Osteoblast (primary cell): ENCODE data around the gene GK2. TPM values are rescaled to one million over a fixed set of nuclear protein-coding genes. Genes with fewer than 3 reads are reported as not detected.

Source experiments
- DNase-seq: peaks from one replicate; pipeline ENCODE4 v3.0.0; 2011; ENCODE audit warnings: low spot score, mixed read lengths; ENCODE audit not compliant: insufficient read length; ENCODE audit errors: missing footprints
- H2AFZ ChIP-seq: 2 replicates; pipeline ENCODE4 v1.6.0; 2011; ENCODE audit warnings: mild to moderate bottlenecking, low read length
- H3K27ac ChIP-seq: 2 replicates; pipeline ENCODE4 v1.5.1; 2011; ENCODE audit warnings: mild to moderate bottlenecking, low read depth, low read length, moderate library complexity
- H3K27me3 ChIP-seq: 2 replicates; pipeline ENCODE4 v1.6.0; 2012; ENCODE audit warnings: mild to moderate bottlenecking, control low read depth, inconsistent platforms, low read length, moderate library complexity; ENCODE audit not compliant: insufficient read depth
- H3K36me3 ChIP-seq: 2 replicates; pipeline ENCODE4 v1.5.1; 2011; ENCODE audit warnings: mild to moderate bottlenecking, low read length, control low read depth, moderate library complexity; ENCODE audit not compliant: insufficient read depth
- H3K4me1 ChIP-seq: 2 replicates; pipeline ENCODE4 v1.5.1; 2011; ENCODE audit warnings: mild to moderate bottlenecking, low read length, control low read depth, moderate library complexity; ENCODE audit not compliant: insufficient read depth
- H3K4me2 ChIP-seq: 2 replicates; pipeline ENCODE4 v1.6.0; 2011; ENCODE audit warnings: mild to moderate bottlenecking, low read length; ENCODE audit not compliant: insufficient read depth
- H3K4me3 ChIP-seq: fragments of 200-600 bp; sonication (generic); 3 replicates; pipeline ENCODE4 v1.5.1; 2012; ENCODE audit warnings: mild to moderate bottlenecking, low read length, inconsistent platforms; ENCODE audit not compliant: insufficient read depth
- H3K79me2 ChIP-seq: 2 replicates; pipeline ENCODE4 v1.6.0; 2012; ENCODE audit warnings: mild to moderate bottlenecking, low read length, control low read depth, inconsistent platforms; ENCODE audit not compliant: insufficient read depth
- H3K9me3 ChIP-seq: 2 replicates; pipeline ENCODE4 v1.5.1; 2011; ENCODE audit warnings: low read depth, low read length, control low read depth
- H4K20me1 ChIP-seq: 2 replicates; pipeline ENCODE4 v1.6.0; 2012; ENCODE audit warnings: mild to moderate bottlenecking, low read length, control low read depth; ENCODE audit not compliant: insufficient read depth
- CTCF ChIP-seq: IDR thresholded peaks from 2 replicates; pipeline ENCODE4 v1.5.1; 2011; ENCODE audit warnings: mild to moderate bottlenecking, low read depth, low read length, moderate library complexity; ENCODE audit errors: extremely low read depth
- total RNA-seq: library from RNA; depleted of rRNA; stranded (reverse); fragments of >200 nt; gene quantifications from 2 replicates; pipeline ENCODE4 v1.2.3, GENCODE V29; 2012

GK2 gene
- total RNA-seq, 1 donor, result not detected

- Histone ChIP-seq H3K79me2 (no peaks in the 10 kb centered on the region), H3K27me3 (no peaks in the 10 kb centered on the region), H3K4me1 (no peaks in the 10 kb centered on the region), H3K9me3 (no peaks in the 10 kb centered on the region), H3K4me2 (no peak overlapping the region), H4K20me1 (no peaks in the 10 kb centered on the region), H2AFZ (no peak overlapping the region), H3K4me3 (no peak overlapping the region), H3K36me3 (no peaks in the 10 kb centered on the region), H3K27ac (no peak overlapping the region)
- DNase-seq, result no peak
- TF ChIP-seq CTCF, result no peak
Measured at GRCh38 chr4:79357365-79357764, 50.7 kb downstream of the GK2 start.

Other genes with a start within 250 kb of the GK2 start
- not detected in 2 replicates for gene NAA11, start 82.2 kb downstream of the GK2 start, total RNA-seq